Left lung (tissue), 10 donors: ENCODE results near the gene KANSL3. TPM values are rescaled to one million over a fixed set of nuclear protein-coding genes. Genes with fewer than 3 reads are reported as not detected.

Experiments used
- ATAC-seq: fragments of 200-7000 bp; cut with Tn5 transposase; one replicate; pipeline ENCODE4 v1.9.1; 2020; ENCODE audit warnings: moderate library complexity
- DNase-seq, 4 donors: peaks; one replicate each; pipeline ENCODE4 v3.0.0-alpha.2; 2013 to 2020
- H3K27ac ChIP-seq, 2 donors: fragments of 200-600 bp; sonication (generic) in 1 of 2; one replicate each; pipeline versions ENCODE4 v1.5.0 to v1.8.0; 2020 to 2021
- H3K27me3 ChIP-seq, 2 donors: fragments of 200-600 bp; sonication (generic) in 1 of 2; one replicate each; pipeline versions ENCODE4 v1.5.0 to v1.8.0; 2020 to 2021
- H3K36me3 ChIP-seq, 2 donors: fragments of 200-600 bp; sonication (generic) in 1 of 2; one replicate each; pipeline versions ENCODE4 v1.5.0 to v1.8.0; 2020 to 2021
- H3K4me1 ChIP-seq, 2 donors: fragments of 200-600 bp; one replicate each; pipeline ENCODE4 v1.8.0; 2021
- H3K4me3 ChIP-seq, 2 donors: fragments of 200-600 bp; sonication (generic) in 1 of 2; one replicate each; pipeline versions ENCODE4 v1.5.0 to v1.8.0; 2020 to 2021; ENCODE audit warnings: mild to moderate bottlenecking in 1 of 2
- H3K9me3 ChIP-seq, 2 donors: fragments of 200-600 bp; sonication (generic) in 1 of 2; one replicate each; pipeline versions ENCODE4 v1.5.0 to v1.8.0; 2020 to 2021
- CTCF ChIP-seq, 2 donors: fragments of 200-600 bp; sonication (generic) in 1 of 2; IDR thresholded peaks; one replicate each; pipeline versions ENCODE4 v1.5.0 to v1.8.0; 2021; ENCODE audit warnings: antibody characterized with exemption in 2 of 2
- intact Hi-C, 2 donors: fragments of 100-400 bp; cut with DNase I; formaldehyde crosslinking; loops; one replicate each; pipeline versions ENCODE4 v1.11.2 to v1.14.2; 2022
- polyA plus RNA-seq, 6 donors: library from polyadenylated mRNA; unstranded; fragments of 120-200 nt; gene quantifications; one replicate each; pipeline ENCODE4 v1.2.1, GENCODE V29; 2013; ENCODE audit not compliant: insufficient read length in 6 of 6
- total RNA-seq, 2 donors: library from RNA; stranded (reverse); fragmentation: NEBNext Ultra II Directional; extraction: Animal tissue kit (Norgen Biotek cat#: 25700); gene quantifications; one replicate each; pipeline ENCODE4 v1.2.1, GENCODE V29; 2021
- donor health status: DM: no; HTN: yes; CAD: no.
- donor health status: DM: no; HTN: no; CAD: no.

KANSL3 gene
- total and polyA plus RNA-seq, 8 donors: 39.9 to 61.5 (median 55.0) TPM

- ATAC-seq (no peak), DNase-seq (no peak)
- H3K36me3 ChIP-seq: peaks cover 0 to 99% of the 10 kb centered on the region in 2 donors
- H3K27ac ChIP-seq: no peak overlapping the region
- intact Hi-C loops: no loop called here
- H3K4me3 ChIP-seq: no peak overlapping the region
- H3K9me3 ChIP-seq: no peaks in the 10 kb centered on the region
- H3K4me1 ChIP-seq: peaks cover 0 to 4% of the 10 kb centered on the region in 2 donors
- no peaks in the 10 kb centered on the region for H3K27me3 ChIP-seq
- no peak for TF ChIP-seq CTCF (IDR thresholded peaks at IDR 0.05)
These were observed 38.2 kb downstream of the KANSL3 start for GRCh38 chr2:96599941-96600340.

GRCh38 chr2:96596596-96596995 is 41.5 kb downstream of the KANSL3 start:
- TF ChIP-seq CTCF (IDR thresholded peaks at IDR 0.05): no peak

DNA sequence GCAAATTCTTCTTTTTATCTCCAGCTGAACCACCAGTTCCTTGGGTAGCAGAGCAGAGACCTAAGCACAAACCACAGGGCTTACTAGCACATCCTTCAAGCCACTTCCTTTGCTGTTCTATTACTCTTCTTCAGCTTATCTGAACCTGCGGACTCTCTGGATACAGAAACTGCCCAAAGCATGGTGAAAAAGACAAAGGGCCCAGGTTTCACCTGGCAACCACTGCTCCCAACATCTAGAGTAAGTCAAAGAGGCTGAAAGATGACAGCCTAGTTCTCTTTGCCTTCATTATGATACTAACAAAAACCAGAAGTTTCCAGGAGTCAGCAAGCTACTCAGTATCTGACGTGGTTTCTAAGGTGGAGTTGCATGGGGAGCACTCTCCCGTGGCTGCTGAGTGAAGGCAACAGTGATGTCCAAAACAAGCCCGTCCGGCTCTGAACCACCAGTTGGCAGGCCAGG is 43.4 kb downstream of the KANSL3 start:
- no peaks in the 10 kb centered on the region for H3K9me3 ChIP-seq
- no peak overlapping the region for H3K4me3 ChIP-seq
- no peak for DNase-seq
- H3K27me3 ChIP-seq: no peaks in the 10 kb centered on the region
- ATAC-seq: no peak
- peak overlapping the region in 1 of 2 donors; percentile 30 for H3K27ac ChIP-seq
- no peak for TF ChIP-seq CTCF (IDR thresholded peaks at IDR 0.05)
- H3K4me1 ChIP-seq: no peaks in the 10 kb centered on the region
- intact Hi-C loops: no loop called here
- H3K36me3 ChIP-seq: peaks cover 0 to 81% of the 10 kb centered on the region in 2 donors

More at GRCh38 chr2:96596596-96596995, 41.5 kb downstream of the KANSL3 start:
- intact Hi-C loops: no loop called here
- Histone ChIP-seq H3K9me3 (no peaks in the 10 kb centered on the region), H3K4me3 (no peak overlapping the region), H3K27ac (no peak overlapping the region), H3K4me1 (no peaks in the 10 kb centered on the region), H3K27me3 (no peaks in the 10 kb centered on the region), H3K36me3 (peaks cover 0 to 99% of the 10 kb centered on the region in 2 donors)
- ATAC-seq (no peak), DNase-seq (no peak)

DNA sequence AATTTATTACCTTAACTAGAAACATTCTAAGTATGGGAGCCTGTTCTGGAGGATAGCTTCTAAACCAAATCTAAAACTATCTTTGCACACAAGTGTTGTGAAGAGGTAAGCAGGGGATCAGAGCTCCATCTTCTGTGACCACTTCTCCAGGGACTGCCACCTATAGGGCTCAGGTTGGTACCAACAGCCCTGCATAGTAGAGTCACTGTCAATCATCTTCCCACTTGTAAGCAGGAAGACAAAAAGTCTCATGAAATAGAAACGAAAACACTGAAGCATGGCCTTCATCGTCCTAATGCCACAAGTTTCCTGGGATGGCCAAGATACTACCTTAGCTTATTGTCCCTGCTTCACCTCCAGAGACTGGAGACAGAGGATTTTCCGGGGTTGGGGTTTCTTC is 43.8 kb downstream of the KANSL3 start:
- Histone ChIP-seq H3K4me3 (no peak overlapping the region), H3K27ac (peak overlapping the region in 1 of 2 donors; percentile 30), H3K27me3 (no peaks in the 10 kb centered on the region), H3K36me3 (peaks cover 0 to 78% of the 10 kb centered on the region in 2 donors), H3K4me1 (no peaks in the 10 kb centered on the region), H3K9me3 (no peaks in the 10 kb centered on the region)
- no peak for DNase-seq
- TF ChIP-seq CTCF (IDR thresholded peaks at IDR 0.05): no peak
- ATAC-seq: no peak
- intact Hi-C loops: no loop called here

- Histone ChIP-seq H3K4me1 (no peaks in the 10 kb centered on the region), H3K36me3 (peaks cover 0 to 50% of the 10 kb centered on the region in 2 donors), H3K27ac (no peak overlapping the region), H3K4me3 (no peak overlapping the region), H3K9me3 (no peaks in the 10 kb centered on the region), H3K27me3 (no peaks in the 10 kb centered on the region)
- intact Hi-C loops: no loop called here
- no peak for TF ChIP-seq CTCF (IDR thresholded peaks at IDR 0.05)
- ATAC-seq: no peak
- no peak for DNase-seq
These were observed 46.6 kb downstream of the KANSL3 start for GRCh38 chr2:96591494-96591893.
